Thyroid gland (tissue), 4 donors: ENCODE results near the gene LARGE1. TPM values are rescaled to one million over a fixed set of nuclear protein-coding genes. Genes with fewer than 3 reads are reported as not detected.

ENCODE experiments used
- DNase-seq, 2 donors: peaks; one replicate each; pipeline ENCODE4 v3.0.0-alpha.2; 2019
- H3K27ac ChIP-seq, 3 donors: fragments of 200-600 bp; sonication (generic); 1 replicate in 2 of 3; 2 replicates in 1 of 3; pipeline ENCODE4 v1.5.1; 2016 to 2019; ENCODE audit warnings: mild to moderate bottlenecking in 1 of 3, moderate library complexity in 1 of 3
- H3K27me3 ChIP-seq: fragments of 200-600 bp; sonication (generic); one replicate; pipeline ENCODE4 v1.5.1; 2019
- H3K36me3 ChIP-seq, 2 donors: fragments of 200-600 bp; sonication (generic); one replicate each; pipeline ENCODE4 v1.5.1; 2016 to 2019
- H3K4me1 ChIP-seq, 2 donors: fragments of 200-600 bp; sonication (generic); one replicate each; pipeline ENCODE4 v1.5.1; 2017 to 2019
- H3K4me3 ChIP-seq, 3 donors: fragments of 200-600 bp; sonication (generic); replicated peaks in 1 of 3; 1 replicate in 2 of 3; 2 replicates in 1 of 3; pipeline ENCODE4 v1.5.1; 2016; ENCODE audit warnings: mild to moderate bottlenecking in 1 of 3
- H3K9me3 ChIP-seq: fragments of 200-600 bp; sonication (generic); one replicate; pipeline ENCODE4 v1.5.1; 2017
- POLR2A ChIP-seq, 2 donors: fragments of 450-650 bp; IDR thresholded peaks; one replicate each; pipeline ENCODE4 v1.6.1; 2017; ENCODE audit warnings: antibody characterized with exemption in 2 of 2, mild to moderate bottlenecking in 2 of 2, moderate library complexity in 1 of 2
- WGBS, 2 donors: methylation state at CpG; one replicate each; pipeline ENCODE4 v1.1.5; 2017; 5-methylcytosine and 5-hydroxymethylcytosine counted together
- intact Hi-C: fragments of 100-400 bp; cut with DNase I; formaldehyde crosslinking; loops from one replicate; pipeline ENCODE4 v1.15.1; 2023
- total RNA-seq, 4 donors: library from RNA; depleted of rRNA; stranded (reverse); fragments of >200 nt; gene quantifications; one replicate each; pipeline ENCODE4 v1.2.3, GENCODE V29; 2016
- TF ChIP-seq, protein P1 (sequence below), 6 experiments: fragments of 200-600 bp in 3 of 6; fragments of 450-650 bp in 3 of 6; sonication (generic) in 3 of 6; IDR thresholded peaks; one replicate each; pipeline ENCODE4 v1.5.1; 2016 to 2019; ENCODE audit warnings: antibody characterized with exemption in 6 of 6, mild to moderate bottlenecking in 2 of 6, inconsistent platforms in 1 of 6, moderate library complexity in 1 of 6

LARGE1 gene
- total RNA-seq, 4 donors from 2014 or later: 13.6 to 16.3 (median 15.1) TPM

- Histone ChIP-seq H3K27ac (no peak overlapping the region), H3K9me3 (no peaks in the 10 kb centered on the region), H3K4me1 (peaks cover 0 to 22% of the 10 kb centered on the region in 2 donors), H3K27me3 (no peaks in the 10 kb centered on the region), H3K36me3 (no peaks in the 10 kb centered on the region), H3K4me3 (no peak overlapping the region)
- no peak for DNase-seq
- intact Hi-C loops: no loop called here
- no peak for TF ChIP-seq POLR2A (IDR thresholded peaks at IDR 0.05)
- TF ChIP-seq, protein P1, sequence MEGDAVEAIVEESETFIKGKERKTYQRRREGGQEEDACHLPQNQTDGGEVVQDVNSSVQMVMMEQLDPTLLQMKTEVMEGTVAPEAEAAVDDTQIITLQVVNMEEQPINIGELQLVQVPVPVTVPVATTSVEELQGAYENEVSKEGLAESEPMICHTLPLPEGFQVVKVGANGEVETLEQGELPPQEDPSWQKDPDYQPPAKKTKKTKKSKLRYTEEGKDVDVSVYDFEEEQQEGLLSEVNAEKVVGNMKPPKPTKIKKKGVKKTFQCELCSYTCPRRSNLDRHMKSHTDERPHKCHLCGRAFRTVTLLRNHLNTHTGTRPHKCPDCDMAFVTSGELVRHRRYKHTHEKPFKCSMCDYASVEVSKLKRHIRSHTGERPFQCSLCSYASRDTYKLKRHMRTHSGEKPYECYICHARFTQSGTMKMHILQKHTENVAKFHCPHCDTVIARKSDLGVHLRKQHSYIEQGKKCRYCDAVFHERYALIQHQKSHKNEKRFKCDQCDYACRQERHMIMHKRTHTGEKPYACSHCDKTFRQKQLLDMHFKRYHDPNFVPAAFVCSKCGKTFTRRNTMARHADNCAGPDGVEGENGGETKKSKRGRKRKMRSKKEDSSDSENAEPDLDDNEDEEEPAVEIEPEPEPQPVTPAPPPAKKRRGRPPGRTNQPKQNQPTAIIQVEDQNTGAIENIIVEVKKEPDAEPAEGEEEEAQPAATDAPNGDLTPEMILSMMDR (IDR thresholded peaks at IDR 0.05): no peak
- 85 to 91% methylated on average over 5 of the region's 5 CpGs for WGBS, 2 donors
These were observed 69.0 kb downstream of the LARGE1 start for GRCh38 chr22:33851240-33851639.

DNA sequence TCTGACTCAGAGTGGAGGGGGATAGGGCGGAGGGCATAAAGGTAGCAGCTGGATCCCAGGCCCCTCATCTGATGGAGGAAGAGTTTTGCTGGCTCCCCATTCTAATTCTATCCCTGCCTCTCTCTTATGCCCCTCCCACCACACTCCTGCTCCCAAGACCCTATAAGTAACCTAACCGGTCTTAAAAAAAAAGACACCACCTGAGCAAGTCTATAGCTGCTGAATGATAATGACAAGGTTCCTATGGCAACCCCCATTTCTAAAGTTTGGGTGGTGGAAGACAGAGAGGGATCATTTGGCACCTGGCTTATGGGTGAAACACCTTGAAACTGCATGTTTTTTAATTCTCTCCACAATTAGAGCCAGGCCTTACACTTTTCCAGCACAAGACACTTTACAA is 69.6 kb downstream of the LARGE1 start:
- H3K27ac ChIP-seq: no peak overlapping the region
- peaks cover 0 to 17% of the 10 kb centered on the region in 2 donors for H3K4me1 ChIP-seq
- no peaks in the 10 kb centered on the region for H3K27me3 ChIP-seq
- H3K36me3 ChIP-seq: no peaks in the 10 kb centered on the region
- DNase-seq: no peak
- no peak for TF ChIP-seq POLR2A (IDR thresholded peaks at IDR 0.05)
- TF ChIP-seq, protein P1 (IDR thresholded peaks at IDR 0.05): no peak
- H3K9me3 ChIP-seq: no peaks in the 10 kb centered on the region
- H3K4me3 ChIP-seq: no peak overlapping the region
- intact Hi-C loops: no loop called here
- WGBS, 2 donors: 89 to 94% methylated on average over 2 of the region's 2 CpGs

GRCh38 chr22:33850193-33850592 is 70.1 kb downstream of the LARGE1 start:
- intact Hi-C loops: no loop called here
- H3K27ac ChIP-seq: no peak overlapping the region

DNA sequence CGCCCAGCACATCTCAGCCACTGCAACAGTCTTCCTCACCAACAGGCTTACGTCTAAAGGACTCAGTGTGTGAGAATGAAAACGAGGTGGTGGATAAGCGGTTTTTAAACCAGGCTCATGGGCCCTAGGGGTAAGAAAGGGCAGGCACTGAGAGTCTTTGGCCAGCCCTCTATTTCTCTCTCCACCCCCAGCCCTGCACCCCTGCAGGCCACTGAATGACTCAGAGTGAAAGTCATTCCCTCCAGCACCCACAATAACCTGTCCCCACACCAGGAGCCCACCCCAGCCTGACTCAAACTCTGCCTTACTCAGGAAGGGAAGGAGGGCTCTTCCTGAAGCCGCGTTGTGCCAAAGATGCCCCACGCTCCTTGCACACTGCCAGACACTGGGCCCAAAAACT is 72.0 kb downstream of the LARGE1 start:
- Histone ChIP-seq H3K36me3 (no peaks in the 10 kb centered on the region), H3K9me3 (no peaks in the 10 kb centered on the region), H3K27me3 (no peaks in the 10 kb centered on the region), H3K27ac (no peak overlapping the region), H3K4me1 (peaks cover 0 to 12% of the 10 kb centered on the region in 2 donors), H3K4me3 (no peak overlapping the region)
- WGBS, 2 donors: 86 to 88% methylated on average over 7 of the region's 7 CpGs
- DNase-seq: no peak
- TF ChIP-seq, protein P1 (IDR thresholded peaks at IDR 0.05): no peak
- TF ChIP-seq POLR2A (IDR thresholded peaks at IDR 0.05): no peak
- intact Hi-C loops: no loop called here

More at GRCh38 chr22:33850193-33850592, 70.1 kb downstream of the LARGE1 start:
- WGBS, 2 donors: 90% methylated on average over 5 of the region's 5 CpGs
- Histone ChIP-seq H3K4me3 (no peak overlapping the region), H3K4me1 (peaks cover 0 to 15% of the 10 kb centered on the region in 2 donors), H3K27me3 (no peaks in the 10 kb centered on the region), H3K36me3 (no peaks in the 10 kb centered on the region), H3K9me3 (no peaks in the 10 kb centered on the region)
- TF ChIP-seq, protein P1 (IDR thresholded peaks at IDR 0.05): no peak
- TF ChIP-seq POLR2A (IDR thresholded peaks at IDR 0.05): no peak
- no peak for DNase-seq

GRCh38 chr22:33844273-33844672 is 76.0 kb downstream of the LARGE1 start:
- H3K4me3 ChIP-seq: no peak overlapping the region
- intact Hi-C loops: no loop called here

More at GRCh38 chr22:33844273-33844672, 76.0 kb downstream of the LARGE1 start:
- Histone ChIP-seq H3K9me3 (no peaks in the 10 kb centered on the region), H3K27ac (no peak overlapping the region), H3K27me3 (no peaks in the 10 kb centered on the region), H3K4me1 (no peaks in the 10 kb centered on the region), H3K36me3 (no peaks in the 10 kb centered on the region)
- DNase-seq: no peak
- TF ChIP-seq, protein P1 (IDR thresholded peaks at IDR 0.05): no peak
- no peak for TF ChIP-seq POLR2A (IDR thresholded peaks at IDR 0.05)
- WGBS, 2 donors: 37 to 51% methylated on average over 6 of the region's 6 CpGs
